Nephron progenitor cell (in vitro differentiated cells): Measurements from ENCODE around the gene NNMT.

Source experiments
- DNase-seq: peaks from one replicate; pipeline ENCODE4 v3.0.0; 2021
- H3K27ac Mint-ChIP-seq: 2 replicates; pipeline ENCODE4 v1.8.0; 2021; ENCODE audit warnings: mild to moderate bottlenecking, moderate library complexity, mixed read lengths
- H3K27me3 Mint-ChIP-seq: 2 replicates; pipeline ENCODE4 v1.8.0; 2021; ENCODE audit warnings: mild to moderate bottlenecking, low read depth, mixed read lengths; ENCODE audit not compliant: poor library complexity
- H3K36me3 Mint-ChIP-seq: 2 replicates; pipeline ENCODE4 v1.8.0; 2021; ENCODE audit warnings: low read depth, mixed read lengths
- H3K4me1 Mint-ChIP-seq: 2 replicates; pipeline ENCODE4 v1.8.0; 2021; ENCODE audit warnings: mixed read lengths
- H3K4me3 Mint-ChIP-seq: 2 replicates; pipeline ENCODE4 v1.8.0; 2021; ENCODE audit warnings: mild to moderate bottlenecking, moderate library complexity, mixed read lengths
- H3K9me3 Mint-ChIP-seq: 2 replicates; pipeline ENCODE4 v1.8.0; 2021; ENCODE audit warnings: mild to moderate bottlenecking, moderate library complexity, mixed read lengths
- TF ChIP-seq, protein P1 (sequence below): fragments of 200-600 bp; sonication (generic); IDR thresholded peaks from 2 replicates; pipeline ENCODE4 v1.5.0; 2021; ENCODE audit warnings: antibody characterized with exemption

The NNMT gene

DNA sequence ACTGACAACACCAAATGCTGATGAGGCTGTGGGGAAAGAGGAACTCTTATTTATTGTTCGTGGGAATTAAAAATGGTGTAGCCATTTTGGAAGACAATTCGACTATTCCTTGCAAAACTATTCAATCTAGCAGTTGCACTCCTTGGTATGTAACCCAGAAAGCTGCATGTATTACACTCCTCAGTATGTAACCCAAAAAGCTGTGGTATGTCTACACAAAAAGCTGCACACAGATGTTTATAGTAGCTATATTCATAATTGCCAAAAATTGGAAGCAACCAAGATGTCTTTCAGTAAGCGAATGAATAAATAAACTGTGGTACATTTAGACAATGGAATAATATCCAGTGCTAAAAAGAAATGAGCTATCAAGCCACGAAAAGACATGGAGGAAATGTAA is 4.9 kb downstream of the NNMT start:
- Mint-ChIP-seq H3K27me3 (no peaks in the 10 kb centered on the region), H3K4me3 (no peak overlapping the region), H3K9me3 (peaks cover 46% of the 10 kb centered on the region), H3K36me3 (peaks cover 32% of the 10 kb centered on the region), H3K4me1 (peaks cover 3% of the 10 kb centered on the region), H3K27ac (no peak overlapping the region)
- no peak for DNase-seq
- TF ChIP-seq, protein P1, sequence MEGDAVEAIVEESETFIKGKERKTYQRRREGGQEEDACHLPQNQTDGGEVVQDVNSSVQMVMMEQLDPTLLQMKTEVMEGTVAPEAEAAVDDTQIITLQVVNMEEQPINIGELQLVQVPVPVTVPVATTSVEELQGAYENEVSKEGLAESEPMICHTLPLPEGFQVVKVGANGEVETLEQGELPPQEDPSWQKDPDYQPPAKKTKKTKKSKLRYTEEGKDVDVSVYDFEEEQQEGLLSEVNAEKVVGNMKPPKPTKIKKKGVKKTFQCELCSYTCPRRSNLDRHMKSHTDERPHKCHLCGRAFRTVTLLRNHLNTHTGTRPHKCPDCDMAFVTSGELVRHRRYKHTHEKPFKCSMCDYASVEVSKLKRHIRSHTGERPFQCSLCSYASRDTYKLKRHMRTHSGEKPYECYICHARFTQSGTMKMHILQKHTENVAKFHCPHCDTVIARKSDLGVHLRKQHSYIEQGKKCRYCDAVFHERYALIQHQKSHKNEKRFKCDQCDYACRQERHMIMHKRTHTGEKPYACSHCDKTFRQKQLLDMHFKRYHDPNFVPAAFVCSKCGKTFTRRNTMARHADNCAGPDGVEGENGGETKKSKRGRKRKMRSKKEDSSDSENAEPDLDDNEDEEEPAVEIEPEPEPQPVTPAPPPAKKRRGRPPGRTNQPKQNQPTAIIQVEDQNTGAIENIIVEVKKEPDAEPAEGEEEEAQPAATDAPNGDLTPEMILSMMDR, result no peak

GRCh38 chr11:114301927-114302326 is 5.7 kb downstream of the NNMT start:
- DNase-seq, result no peak
- TF ChIP-seq, protein P1, result no peak
- no peaks in the 10 kb centered on the region for H3K4me1 Mint-ChIP-seq
- no peaks in the 10 kb centered on the region for H3K27me3 Mint-ChIP-seq
- no peak overlapping the region for H3K27ac Mint-ChIP-seq
- peaks cover 54% of the 10 kb centered on the region for H3K9me3 Mint-ChIP-seq
- peaks cover 32% of the 10 kb centered on the region for H3K36me3 Mint-ChIP-seq
- no peak overlapping the region for H3K4me3 Mint-ChIP-seq

GRCh38 chr11:114302663-114303062 is 6.5 kb downstream of the NNMT start:
- Mint-ChIP-seq H3K36me3 (peaks cover 32% of the 10 kb centered on the region), H3K4me1 (peaks cover 4% of the 10 kb centered on the region), H3K4me3 (no peak overlapping the region), H3K27ac (no peak overlapping the region), H3K27me3 (no peaks in the 10 kb centered on the region), H3K9me3 (peaks cover 60% of the 10 kb centered on the region)
- TF ChIP-seq, protein P1, result no peak
- no peak for DNase-seq

GRCh38 chr11:114304065-114304464 is 7.9 kb downstream of the NNMT start:
- no peak for DNase-seq
- Mint-ChIP-seq H3K27ac (no peak overlapping the region), H3K4me3 (no peak overlapping the region), H3K9me3 (peaks cover 51% of the 10 kb centered on the region), H3K36me3 (peaks cover 26% of the 10 kb centered on the region), H3K4me1 (peaks cover 7% of the 10 kb centered on the region), H3K27me3 (no peaks in the 10 kb centered on the region)
- TF ChIP-seq, protein P1, result no peak

DNA sequence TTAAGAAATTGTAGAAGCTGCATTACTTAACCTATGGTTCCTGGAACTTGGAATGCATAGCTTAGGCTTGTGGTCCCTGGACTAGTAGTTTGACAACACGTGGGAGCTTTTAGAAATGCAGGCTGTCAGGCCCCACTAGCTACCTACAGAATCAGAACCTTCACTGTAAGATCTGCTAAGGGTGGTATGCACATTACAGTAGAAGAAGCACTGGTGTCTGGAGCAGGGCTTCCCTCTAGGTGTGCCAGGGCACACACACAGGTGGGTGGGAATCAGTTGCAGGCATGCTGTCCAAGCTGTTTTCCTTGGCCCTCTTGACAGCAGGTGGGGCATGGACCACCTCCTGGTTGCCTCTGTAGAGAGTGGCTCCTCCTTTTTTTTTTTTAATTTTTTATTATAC is 8.8 kb downstream of the NNMT start:
- peaks cover 43% of the 10 kb centered on the region for H3K9me3 Mint-ChIP-seq
- H3K36me3 Mint-ChIP-seq, result peaks cover 18% of the 10 kb centered on the region
- H3K4me3 Mint-ChIP-seq, result no peak overlapping the region
- H3K27me3 Mint-ChIP-seq, result no peaks in the 10 kb centered on the region
- peaks cover 7% of the 10 kb centered on the region for H3K4me1 Mint-ChIP-seq
- H3K27ac Mint-ChIP-seq, result no peak overlapping the region
- TF ChIP-seq, protein P1, result no peak
- DNase-seq, result no peak

GRCh38 chr11:114307524-114308203 is 11.5 kb downstream of the NNMT start:
- DNase-seq, result no peak
- TF ChIP-seq, protein P1, result no peak
- Mint-ChIP-seq H3K27me3 (peaks cover 4% of the 10 kb centered on the region), H3K9me3 (peaks cover 22% of the 10 kb centered on the region), H3K36me3 (no peaks in the 10 kb centered on the region), H3K4me3 (no peak overlapping the region), H3K27ac (no peak overlapping the region), H3K4me1 (peaks cover 7% of the 10 kb centered on the region)
